Skeletal muscle cell (primary cell): ENCODE measurements around the gene TRPM4.
A peak's percentile ranks its signal among the peaks of the same experiment; 100 is the strongest.
"Not testable (repeated sequence)": the region's sequence is repeated elsewhere in the genome, so short reads cannot be mapped to it uniquely, and the experiment has no call there.

ENCODE experiments used
- DNase-seq: peaks from one replicate; pipeline ENCODE4 v3.0.0-alpha.2; 2010; ENCODE audit warnings: low read depth
- H3K4me3 ChIP-seq: 2 replicates; pipeline ENCODE4 v1.5.1; 2011; ENCODE audit warnings: low read depth, mild to moderate bottlenecking, control low read depth, low read length, moderate library complexity

TRPM4 gene

GRCh38 chr19:49125025-49125731 is 32.4 kb upstream of the TRPM4 start:
- DNase-seq: no peak
- no peak overlapping the region for H3K4me3 ChIP-seq

- H3K4me3 ChIP-seq: no peak overlapping the region
- no peak for DNase-seq
Observed at GRCh38 chr19:49126575-49126974, 31.0 kb upstream of the TRPM4 start.

GRCh38 chr19:49127225-49127624 is 30.4 kb upstream of the TRPM4 start:
- H3K4me3 ChIP-seq, DNase-seq: not testable (repeated sequence)

GRCh38 chr19:49127674-49128544 is 29.7 kb upstream of the TRPM4 start:
- H3K4me3 ChIP-seq: peak overlapping the region; percentile 37
- peak; percentile 87 for DNase-seq

- H3K4me3 ChIP-seq: peak overlapping the region; percentile 37
- DNase-seq: no peak
Observed at GRCh38 chr19:49128545-49129237, 28.9 kb upstream of the TRPM4 start.

- H3K4me3 ChIP-seq: peak overlapping the region; percentile 37
- no peak for DNase-seq
Observed at GRCh38 chr19:49129238-49129583, 28.4 kb upstream of the TRPM4 start.

GRCh38 chr19:49130325-49130724 is 27.3 kb upstream of the TRPM4 start:
- H3K4me3 ChIP-seq: no peak overlapping the region
- DNase-seq: no peak

- H3K4me3 ChIP-seq: peak overlapping the region; percentile 27
Observed at GRCh38 chr19:49132974-49133609, 24.5 kb upstream of the TRPM4 start.

GRCh38 chr19:49133621-49134454 is 23.8 kb upstream of the TRPM4 start:
- DNase-seq: no peak
- H3K4me3 ChIP-seq: peak overlapping the region; percentile 27

More at GRCh38 chr19:49132974-49133609, 24.5 kb upstream of the TRPM4 start:
- DNase-seq: no peak

GRCh38 chr19:49135686-49136085 is 21.9 kb upstream of the TRPM4 start:
- DNase-seq: no peak

GRCh38 chr19:49136771-49137171 is 20.8 kb upstream of the TRPM4 start:
- DNase-seq: no peak
- no peak overlapping the region for H3K4me3 ChIP-seq

More at GRCh38 chr19:49135686-49136085, 21.9 kb upstream of the TRPM4 start:
- no peak overlapping the region for H3K4me3 ChIP-seq

- H3K4me3 ChIP-seq: no peak overlapping the region
- no peak for DNase-seq
Observed at GRCh38 chr19:49140951-49141350, 16.6 kb upstream of the TRPM4 start.

GRCh38 chr19:49141352-49141751 is 16.2 kb upstream of the TRPM4 start:
- DNase-seq: no peak
- no peak overlapping the region for H3K4me3 ChIP-seq

GRCh38 chr19:49142866-49143335 is 14.7 kb upstream of the TRPM4 start:
- DNase-seq: peak; percentile 70
- peak overlapping the region; percentile 82 for H3K4me3 ChIP-seq

- peak overlapping the region; percentile 31 for H3K4me3 ChIP-seq
- DNase-seq: peak; percentile 62
Observed at GRCh38 chr19:49145573-49146407, 11.8 kb upstream of the TRPM4 start.

- DNase-seq, H3K4me3 ChIP-seq: not testable (repeated sequence)
Observed at GRCh38 chr19:49146408-49146770, 11.2 kb upstream of the TRPM4 start.

GRCh38 chr19:49148044-49148682 is 9.4 kb upstream of the TRPM4 start:
- H3K4me3 ChIP-seq: no peak overlapping the region

More at GRCh38 chr19:49148044-49148682, 9.4 kb upstream of the TRPM4 start:
- no peak for DNase-seq
